ENCODE data around the gene TRIO.

The TRIO gene

GRCh38 chr5:14472986-14473567, 329.9 kb downstream of the TRIO start:
- Histone ChIP-seq H3K79me2 (no peaks in the 10 kb centered on the region), H2AFZ (no peak overlapping the region), H3K9me3 (ENCODE audit: control insufficient read depth, low read length) (no peaks in the 10 kb centered on the region), H3K9ac (no peak overlapping the region), H3K4me1 (peaks cover 6% of the 10 kb centered on the region), H3K4me2 (ENCODE audit: low read length) (no peak overlapping the region), H3K4me3 (ENCODE audit: low read depth, low read length) (no peak overlapping the region), H3K36me3 (ENCODE audit: control insufficient read depth, insufficient read depth, low read length) (no peaks in the 10 kb centered on the region), H3K27me3 (ENCODE audit: control insufficient read depth, insufficient read depth, low read length) (no peaks in the 10 kb centered on the region), H3K27ac (no peak overlapping the region)
- TF ChIP-seq CTCF (IDR thresholded peaks at IDR 0.05): no peak

- H3K79me2 ChIP-seq: no peaks in the 10 kb centered on the region
- H3K27me3 ChIP-seq (ENCODE audit: control insufficient read depth, insufficient read depth, low read length): no peaks in the 10 kb centered on the region
- no peaks in the 10 kb centered on the region for H3K36me3 ChIP-seq (ENCODE audit: control insufficient read depth, insufficient read depth, low read length)
- H2AFZ ChIP-seq: no peak overlapping the region
- H3K9me3 ChIP-seq (ENCODE audit: control insufficient read depth, low read length): no peaks in the 10 kb centered on the region
- peaks cover 6% of the 10 kb centered on the region for H3K4me1 ChIP-seq
- H3K9ac ChIP-seq: no peak overlapping the region
- TF ChIP-seq CTCF (IDR thresholded peaks at IDR 0.05): no peak
- H3K27ac ChIP-seq: no peak overlapping the region
- no peak overlapping the region for H3K4me3 ChIP-seq (ENCODE audit: low read depth, low read length)
- no peak overlapping the region for H3K4me2 ChIP-seq (ENCODE audit: low read length)
Measured at GRCh38 chr5:14475045-14475444, 331.9 kb downstream of the TRIO start.

GRCh38 chr5:14476786-14477435, 333.8 kb downstream of the TRIO start:
- no peaks in the 10 kb centered on the region for H3K36me3 ChIP-seq (ENCODE audit: control insufficient read depth, insufficient read depth, low read length)
- no peak overlapping the region for H2AFZ ChIP-seq
- H3K27ac ChIP-seq: no peak overlapping the region
- H3K27me3 ChIP-seq (ENCODE audit: control insufficient read depth, insufficient read depth, low read length): no peaks in the 10 kb centered on the region
- no peaks in the 10 kb centered on the region for H3K79me2 ChIP-seq
- peaks cover 3% of the 10 kb centered on the region for H3K4me1 ChIP-seq
- TF ChIP-seq CTCF (IDR thresholded peaks at IDR 0.05): no peak
- H3K9me3 ChIP-seq (ENCODE audit: control insufficient read depth, low read length): no peaks in the 10 kb centered on the region
- no peak overlapping the region for H3K9ac ChIP-seq
- no peak overlapping the region for H3K4me2 ChIP-seq (ENCODE audit: low read length)
- no peak overlapping the region for H3K4me3 ChIP-seq (ENCODE audit: low read depth, low read length)

- no peaks in the 10 kb centered on the region for H3K4me1 ChIP-seq
- H3K27me3 ChIP-seq (ENCODE audit: control insufficient read depth, insufficient read depth, low read length): no peaks in the 10 kb centered on the region
- TF ChIP-seq CTCF (IDR thresholded peaks at IDR 0.05): no peak
- no peak overlapping the region for H3K4me3 ChIP-seq (ENCODE audit: low read depth, low read length)
- H3K79me2 ChIP-seq: no peaks in the 10 kb centered on the region
- no peak overlapping the region for H3K4me2 ChIP-seq (ENCODE audit: low read length)
- no peaks in the 10 kb centered on the region for H3K9me3 ChIP-seq (ENCODE audit: control insufficient read depth, low read length)
- no peak overlapping the region for H2AFZ ChIP-seq
- no peak overlapping the region for H3K27ac ChIP-seq
- no peaks in the 10 kb centered on the region for H3K36me3 ChIP-seq (ENCODE audit: control insufficient read depth, insufficient read depth, low read length)
- H3K9ac ChIP-seq: no peak overlapping the region
Measured at GRCh38 chr5:14479143-14479696, 336.1 kb downstream of the TRIO start.
